GM12878 (cell line): ENCODE measurements around the gene MZB1. TPM values are rescaled to one million over a fixed set of nuclear protein-coding genes. Genes with fewer than 3 reads are reported as not detected.

Experiments used
- ATAC-seq: fragments of 200-7000 bp; cut with Tn5 transposase; 3 replicates; pipeline ENCODE4 v1.9.1; 2020; ENCODE audit warnings: mild to moderate bottlenecking, moderate library complexity
- BruUV-seq: library from RNA; stranded (reverse); fragments of 400-500 nt; replicated peaks from 2 replicates; lab custom pipeline; 2021; lab: Mats Ljungman, UMichigan
- CTCF ChIA-PET: fragments of 300-600 bp; sonication (Branson Sonifier 250); formaldehyde crosslinking; extraction: SDS; loops from one replicate; lab custom pipeline; 2021; ENCODE audit warnings: inconsistent platforms; lab: Yijun Ruan, JAX
- POLR2A ChIA-PET: fragments of 350-600 bp; formaldehyde crosslinking; extraction: SDS; loops from one replicate; lab custom pipeline; 2021; ENCODE audit warnings: inconsistent platforms; lab: Charles Lee
- RAD21 ChIA-PET: fragments of 300-600 bp; sonication (Branson Sonifier 250); formaldehyde crosslinking; loops from one replicate; lab custom pipeline; 2023; ENCODE audit warnings: antibody characterized with exemption; ENCODE audit not compliant: unreplicated experiment; lab: Charles Lee
- SMC1A ChIA-PET: fragments of 300-600 bp; sonication (Branson Sonifier 250); formaldehyde crosslinking; loops from one replicate; lab custom pipeline; 2023; ENCODE audit not compliant: unreplicated experiment, uncharacterized antibody; lab: Charles Lee
- DNase-seq: peaks from one replicate; pipeline ENCODE4 v3.0.0-alpha.2; 2011; ENCODE audit warnings: low read depth, low spot score
- FAIRE-seq: peaks from 3 replicates; lab custom pipeline; 2011; peaks lifted over from hg19 to GRCh38; lab: Jason Lieb, UNC
- H2AFZ ChIP-seq: 2 replicates; pipeline ENCODE4 v1.6.0; 2011; ENCODE audit warnings: low read depth, low read length, control low read depth; ENCODE audit not compliant: control insufficient read depth
- H3K27ac ChIP-seq: 2 replicates; pipeline ENCODE4 v1.5.1; 2011; ENCODE audit warnings: control low read depth; ENCODE audit not compliant: control insufficient read depth, insufficient read depth
- H3K27me3 ChIP-seq, 2 experiments: replicated peaks in 1 of 2; 2 replicates each; pipeline versions ENCODE4 v1.6.0 to v1.6.1; 2011; ENCODE audit warnings: low read length in 1 of 2; ENCODE audit not compliant: control insufficient read depth in 2 of 2, insufficient read depth in 2 of 2
- H3K36me3 ChIP-seq, 2 experiments: 2 replicates each; pipeline ENCODE4 v1.5.1; 2011; ENCODE audit warnings: low read length in 1 of 2; ENCODE audit not compliant: control insufficient read depth in 2 of 2, insufficient read depth in 2 of 2
- H3K4me1 ChIP-seq: 2 replicates; pipeline ENCODE4 v1.6.1; 2011; ENCODE audit warnings: mild to moderate bottlenecking, low read length, moderate library complexity, mixed read lengths; ENCODE audit not compliant: control insufficient read depth, insufficient read depth
- H3K4me2 ChIP-seq: 2 replicates; pipeline ENCODE4 v1.6.0; 2011; ENCODE audit warnings: control low read depth; ENCODE audit not compliant: control insufficient read depth, insufficient read depth
- H3K4me3 ChIP-seq: fragments of 200-600 bp; sonication (generic); 2 replicates; pipeline ENCODE4 v1.5.1; 2016
- H3K79me2 ChIP-seq: 2 replicates; pipeline ENCODE4 v1.6.0; 2011; ENCODE audit warnings: low read length; ENCODE audit not compliant: control insufficient read depth, insufficient read depth
- H3K9ac ChIP-seq: 2 replicates; pipeline ENCODE4 v1.8.0; 2011; ENCODE audit warnings: low read length, control low read depth, mixed read lengths; ENCODE audit not compliant: control insufficient read depth, insufficient read depth
- H3K9me3 ChIP-seq: replicated peaks from 3 replicates; pipeline ENCODE4 v1.5.1; 2011; ENCODE audit warnings: mild to moderate bottlenecking, low read length; ENCODE audit not compliant: control insufficient read depth, insufficient read depth
- H4K20me1 ChIP-seq: 2 replicates; pipeline ENCODE4 v1.6.0; 2011; ENCODE audit not compliant: control insufficient read depth, insufficient read depth
- IKZF1 ChIP-seq: fragments of 450-650 bp; conservative IDR thresholded peaks from 2 replicates; pipeline ENCODE4 v1.6.1; 2017; ENCODE audit warnings: antibody characterized with exemption, mild to moderate bottlenecking
- IKZF2 ChIP-seq, 2 experiments: fragments of 450-650 bp; IDR thresholded peaks; 2 replicates each; pipeline ENCODE4 v1.6.1; 2017; ENCODE audit warnings: mild to moderate bottlenecking in 2 of 2, moderate library complexity in 2 of 2
- NR2F1 ChIP-seq: fragments of 450-650 bp; conservative IDR thresholded peaks from 2 replicates; pipeline ENCODE4 v1.6.1; 2017; ENCODE audit warnings: mild to moderate bottlenecking
- RAD21 ChIP-seq: IDR thresholded peaks from 2 replicates; pipeline ENCODE4 v1.6.1; 2011; ENCODE audit warnings: mild to moderate bottlenecking, low read depth, low read length, moderate library complexity; ENCODE audit not compliant: insufficient read depth
- RAD51 ChIP-seq: fragments of 450-650 bp; IDR thresholded peaks from 2 replicates; pipeline ENCODE4 v1.6.1; 2016; ENCODE audit warnings: moderate library complexity, mild to moderate bottlenecking, inconsistent platforms
- SREBF2 ChIP-seq: IDR thresholded peaks from 2 replicates; pipeline ENCODE4 v1.6.1; 2012; ENCODE audit warnings: mild to moderate bottlenecking, low read length
- WGBS: methylation state at CpG from one replicate; pipeline ENCODE4 v1.1.6; 2016; ENCODE audit warnings: low lambda C conversion rate; ENCODE audit not compliant: insufficient replicate concordance, insufficient coverage; ENCODE audit errors: missing lambda C conversion rate; 5-methylcytosine and 5-hydroxymethylcytosine counted together
- in situ Hi-C: fragments of 300-500 bp; cut with MboI; formaldehyde crosslinking; loops from 9 replicates; pipeline ENCODE4 v1.14.3; 2018; ENCODE audit warnings: mixed read lengths
- intact Hi-C: fragments of 100-400 bp; cut with micrococcal nuclease; formaldehyde crosslinking; loops from one replicate; pipeline ENCODE4 v1.14.2; 2022; ENCODE audit not compliant: unreplicated experiment
- polyA plus RNA-seq, 11 experiments: library from polyadenylated mRNA; depleted of rRNA in 4 of 11; unstranded in 6 of 11; stranded (reverse) in 5 of 11; fragments of >200 nt; fragmentation: Nextera tagmentation in 4 of 11; fragmentation: Illumina TruSeq in 1 of 11; extraction: Ambion mirVana in 4 of 11; extraction: Trizol in 1 of 11; gene quantifications; 1 replicate in 1 of 11; 2 replicates in 10 of 11; pipeline versions ENCODE4 v1.2.1 to v1.2.3, GENCODE V29; 2011 to 2016; ENCODE audit warnings: inconsistent platforms in 2 of 11, missing spikeins in 2 of 11, low read depth in 1 of 11
- total RNA-seq, 4 experiments: library from RNA; depleted of rRNA in 3 of 4; stranded (reverse); fragments of >200 nt in 3 of 4; fragmentation: Illumina TruSeq in 1 of 4; extraction: Trizol in 1 of 4; gene quantifications; 2 replicates each; pipeline versions ENCODE4 v1.2.1 to v1.2.3, GENCODE V29; 2013 to 2021
- TF ChIP-seq, protein P1 (sequence below): IDR thresholded peaks from 2 replicates; pipeline ENCODE4 v1.6.1; 2012; ENCODE audit warnings: low read depth, low read length, improper control_type of control experiment
- TF ChIP-seq, protein P2 (sequence below): fragments of 450-650 bp; IDR thresholded peaks from 2 replicates; pipeline ENCODE4 v1.6.1; 2017; ENCODE audit warnings: low read depth, mild to moderate bottlenecking, moderate library complexity

Gene MZB1
- total and polyA plus RNA-seq, 10 of the 15 experiments (the other 5 are each of a cell fraction or from before 2014, with no cell fraction given): 19.3 to 406 (median 188) TPM

DNA sequence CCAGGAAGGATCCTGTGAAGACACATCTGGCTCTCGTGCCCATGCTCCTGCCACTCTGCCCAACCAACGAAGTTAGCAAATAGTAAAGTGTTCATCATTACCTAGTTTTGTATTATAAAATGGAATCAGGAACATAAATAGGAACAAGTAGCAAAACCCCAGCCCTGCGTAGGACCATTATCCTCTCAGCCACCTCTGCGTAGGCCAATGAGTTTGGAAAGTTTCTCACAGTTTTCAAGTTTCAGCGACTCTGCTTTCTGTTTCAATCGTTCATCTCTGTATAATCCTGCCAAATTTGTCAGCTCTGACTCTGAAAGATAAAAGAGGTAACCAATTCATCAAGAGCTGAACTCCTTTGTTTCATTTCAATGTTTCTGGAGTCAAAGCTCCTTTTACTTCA is 24.2 kb upstream of the MZB1 start:
- peaks cover 21% of the 10 kb centered on the region for H3K4me1 ChIP-seq
- DNase-seq: no peak
- no peak for TF ChIP-seq SREBF2
- TF ChIP-seq, protein P1, sequence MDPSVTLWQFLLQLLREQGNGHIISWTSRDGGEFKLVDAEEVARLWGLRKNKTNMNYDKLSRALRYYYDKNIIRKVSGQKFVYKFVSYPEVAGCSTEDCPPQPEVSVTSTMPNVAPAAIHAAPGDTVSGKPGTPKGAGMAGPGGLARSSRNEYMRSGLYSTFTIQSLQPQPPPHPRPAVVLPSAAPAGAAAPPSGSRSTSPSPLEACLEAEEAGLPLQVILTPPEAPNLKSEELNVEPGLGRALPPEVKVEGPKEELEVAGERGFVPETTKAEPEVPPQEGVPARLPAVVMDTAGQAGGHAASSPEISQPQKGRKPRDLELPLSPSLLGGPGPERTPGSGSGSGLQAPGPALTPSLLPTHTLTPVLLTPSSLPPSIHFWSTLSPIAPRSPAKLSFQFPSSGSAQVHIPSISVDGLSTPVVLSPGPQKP: no peak
- TF ChIP-seq NR2F1: no peak
- no peak for TF ChIP-seq RAD21
- peak; percentile 23 to 38; a peak in 2 of 4 replicates for TF ChIP-seq IKZF2 (IDR thresholded peaks at IDR 0.05)
- no peak for TF ChIP-seq RAD51
- TF ChIP-seq, protein P2, sequence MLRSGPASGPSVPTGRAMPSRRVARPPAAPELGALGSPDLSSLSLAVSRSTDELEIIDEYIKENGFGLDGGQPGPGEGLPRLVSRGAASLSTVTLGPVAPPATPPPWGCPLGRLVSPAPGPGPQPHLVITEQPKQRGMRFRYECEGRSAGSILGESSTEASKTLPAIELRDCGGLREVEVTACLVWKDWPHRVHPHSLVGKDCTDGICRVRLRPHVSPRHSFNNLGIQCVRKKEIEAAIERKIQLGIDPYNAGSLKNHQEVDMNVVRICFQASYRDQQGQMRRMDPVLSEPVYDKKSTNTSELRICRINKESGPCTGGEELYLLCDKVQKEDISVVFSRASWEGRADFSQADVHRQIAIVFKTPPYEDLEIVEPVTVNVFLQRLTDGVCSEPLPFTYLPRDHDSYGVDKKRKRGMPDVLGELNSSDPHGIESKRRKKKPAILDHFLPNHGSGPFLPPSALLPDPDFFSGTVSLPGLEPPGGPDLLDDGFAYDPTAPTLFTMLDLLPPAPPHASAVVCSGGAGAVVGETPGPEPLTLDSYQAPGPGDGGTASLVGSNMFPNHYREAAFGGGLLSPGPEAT: 0 out of 2 replicates have a peak, but pooled peaks have one; percentile 20
- peak; percentile 29; the same call in 1 of the 2 replicates for TF ChIP-seq IKZF1
- SMC1A ChIA-PET: interaction anchor here (0.8 to 3.2 kb wide), 12 partner anchors 7 to 163 kb away, joined by 3 to 19 read pairs (median 4); partner anchors contain the start of genes DNAJC18 and SPATA24
- CTCF ChIA-PET: interaction anchor here (0.6 to 3.8 kb wide), 9 partner anchors 9 to 161 kb away, joined by 3 to 24 read pairs (median 3); partner anchors contain the start of genes DNAJC18, MZB1 and SPATA24
- peak overlapping the region; percentile 51 for H3K27ac ChIP-seq
- no peak overlapping the region for H3K9ac ChIP-seq
- BruUV-seq: no TSS peak
- intact Hi-C loops: no loop called here
- H3K36me3 ChIP-seq: no peaks in the 10 kb centered on the region; a peak in 1 of 4 replicates
- H3K4me2 ChIP-seq: peak overlapping the region; percentile 46
- 35% methylated on average over 6 of the region's 6 CpGs for WGBS
- RAD21 ChIA-PET: interaction anchor here (0.5 to 3.6 kb wide), 7 partner anchors 10 to 1105 kb away, joined by 3 to 19 read pairs (median 4); partner anchors contain the start of genes DNAJC18 and SPATA24
- no peaks in the 10 kb centered on the region for H3K27me3 ChIP-seq
- no peak overlapping the region for H3K4me3 ChIP-seq
- H3K79me2 ChIP-seq: no peaks in the 10 kb centered on the region
- FAIRE-seq: peak; percentile 57
- in situ Hi-C loops: no loop called here
- no peaks in the 10 kb centered on the region for H3K9me3 ChIP-seq
- ATAC-seq: peak; percentile 88
- H2AFZ ChIP-seq: peak overlapping the region; percentile 27
- no peaks in the 10 kb centered on the region for H4K20me1 ChIP-seq
- POLR2A ChIA-PET: interaction anchor here (0.6 to 3.4 kb wide), 9 partner anchors 8 to 142 kb away, joined by 3 to 14 read pairs (median 3); partner anchors contain the start of gene DNAJC18
